GM08714 (cell line): ENCODE results near the gene ALDH1A1.
"Not testable (repeated sequence)": the region's sequence is repeated elsewhere in the genome, so short reads cannot be mapped to it uniquely, and the experiment has no call there.

Experiments used
- H3K4me3 ChIP-seq: fragments of 200-500 bp; sonication (Bioruptor generic); 2 replicates; pipeline ENCODE4 v1.5.1; 2014; ENCODE audit warnings: mild to moderate bottlenecking, low read length, inconsistent platforms
- ZNF274 ChIP-seq: IDR thresholded peaks from 2 replicates; pipeline ENCODE4 v1.6.1; 2012; ENCODE audit warnings: mild to moderate bottlenecking, low read depth, low read length

The ALDH1A1 gene

DNA sequence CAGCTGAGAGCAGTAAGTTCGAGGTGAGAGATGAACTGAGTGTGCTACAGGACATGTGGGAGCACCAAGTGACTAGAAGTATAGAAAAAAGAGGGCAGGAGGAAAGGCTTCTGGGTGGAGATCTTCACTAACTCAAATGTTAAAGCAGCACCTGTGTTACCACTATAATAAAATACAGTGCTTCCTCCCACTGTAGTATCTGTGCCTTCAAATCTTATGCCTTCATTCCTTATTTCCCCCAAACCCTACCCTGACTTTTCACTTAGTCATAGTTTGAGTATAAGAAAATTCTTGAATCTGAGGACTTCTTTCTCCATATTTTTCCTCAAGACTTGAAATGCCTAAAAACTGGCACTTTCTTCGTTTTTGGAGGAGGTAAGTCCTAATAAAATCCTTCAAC, 61.8 kb downstream of the ALDH1A1 start:
- H3K4me3 ChIP-seq, result no peak overlapping the region
- no peak for TF ChIP-seq ZNF274

- TF ChIP-seq ZNF274, result no peak
- no peak overlapping the region for H3K4me3 ChIP-seq
Observed at GRCh38 chr9:72888943-72889342, 63.9 kb downstream of the ALDH1A1 start.

DNA sequence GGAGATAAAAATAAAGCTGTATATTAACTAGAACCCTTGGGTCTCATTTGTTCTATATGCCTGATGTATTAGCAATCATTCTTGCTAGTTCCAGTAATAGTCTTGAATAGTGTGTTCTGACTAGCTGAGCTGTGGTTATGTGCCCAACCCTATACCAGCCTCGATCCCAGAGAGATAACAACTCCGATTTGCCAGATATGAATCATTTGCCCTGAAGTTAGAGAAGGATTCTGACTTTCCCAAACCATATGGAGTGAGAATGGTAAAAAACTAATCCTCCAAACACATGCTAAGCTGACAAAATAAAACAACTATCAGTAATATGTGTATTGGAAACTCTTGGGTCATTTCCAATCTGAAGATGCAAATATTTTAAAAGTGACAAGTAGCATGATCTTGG, 64.8 kb downstream of the ALDH1A1 start:
- no peak overlapping the region for H3K4me3 ChIP-seq
- TF ChIP-seq ZNF274, result no peak

- no peak overlapping the region for H3K4me3 ChIP-seq
- TF ChIP-seq ZNF274, result no peak
Observed at GRCh38 chr9:72886386-72886785, 66.5 kb downstream of the ALDH1A1 start.

- TF ChIP-seq ZNF274, result no peak
- no peak overlapping the region for H3K4me3 ChIP-seq
Observed at GRCh38 chr9:72884508-72884907, 68.3 kb downstream of the ALDH1A1 start.

GRCh38 chr9:72883875-72884274, 69.0 kb downstream of the ALDH1A1 start:
- TF ChIP-seq ZNF274, result no peak
- no peak overlapping the region for H3K4me3 ChIP-seq

DNA sequence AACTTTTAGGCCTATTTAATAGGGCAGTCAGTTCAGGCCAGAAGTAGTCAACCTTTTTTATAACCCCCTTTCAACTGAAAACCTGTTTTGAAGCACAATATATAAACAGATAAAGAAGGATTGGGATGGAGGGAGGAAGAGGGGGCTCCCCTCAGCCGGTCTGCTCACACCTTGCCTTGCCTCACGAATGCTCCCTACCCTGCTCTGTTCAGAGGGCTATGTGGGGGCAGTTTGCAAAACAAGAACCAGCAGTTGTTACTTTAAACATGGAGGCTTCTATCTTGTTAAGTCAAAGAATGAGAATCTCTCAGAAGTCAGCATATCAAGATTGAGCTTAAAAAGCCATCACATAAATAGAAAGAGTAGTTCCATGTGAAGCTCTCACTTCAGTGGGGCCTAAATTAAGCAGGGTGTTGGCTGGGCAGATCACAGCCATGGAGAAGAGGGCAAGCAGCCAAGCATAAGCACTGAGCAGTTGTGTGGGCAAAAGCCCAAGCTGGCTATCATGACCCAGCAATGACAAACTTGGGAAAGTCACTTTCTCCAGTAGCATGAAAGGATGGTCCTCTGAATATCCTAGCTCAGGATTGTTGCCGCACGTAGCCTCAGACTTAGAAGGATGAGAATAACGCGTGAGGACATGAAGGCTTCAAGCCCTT, 70.6 kb downstream of the ALDH1A1 start:
- TF ChIP-seq ZNF274, result no peak
- no peak overlapping the region for H3K4me3 ChIP-seq

DNA sequence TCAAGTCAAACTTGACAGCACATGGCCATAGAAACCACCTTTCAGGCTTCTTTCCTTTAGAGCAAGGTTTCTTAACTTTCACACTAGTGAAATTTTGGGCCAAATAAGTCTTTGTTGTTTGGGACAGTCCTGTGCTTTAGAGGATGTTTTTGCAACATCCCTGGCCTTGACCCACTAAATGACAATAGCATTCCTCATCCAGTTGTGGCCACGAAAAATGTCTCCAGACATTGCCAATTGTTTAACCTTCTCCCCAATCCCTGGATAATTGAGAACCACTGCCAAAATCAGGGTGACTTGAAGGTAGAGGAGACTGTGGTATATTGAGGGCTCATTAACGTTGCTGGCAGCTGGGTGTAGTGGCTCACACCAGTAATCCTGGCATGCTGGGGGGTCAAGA, 72.0 kb downstream of the ALDH1A1 start:
- no peak overlapping the region for H3K4me3 ChIP-seq
- no peak for TF ChIP-seq ZNF274

- no peak for TF ChIP-seq ZNF274
- no peak overlapping the region for H3K4me3 ChIP-seq
Observed at GRCh38 chr9:72875221-72875620, 77.6 kb downstream of the ALDH1A1 start.

DNA sequence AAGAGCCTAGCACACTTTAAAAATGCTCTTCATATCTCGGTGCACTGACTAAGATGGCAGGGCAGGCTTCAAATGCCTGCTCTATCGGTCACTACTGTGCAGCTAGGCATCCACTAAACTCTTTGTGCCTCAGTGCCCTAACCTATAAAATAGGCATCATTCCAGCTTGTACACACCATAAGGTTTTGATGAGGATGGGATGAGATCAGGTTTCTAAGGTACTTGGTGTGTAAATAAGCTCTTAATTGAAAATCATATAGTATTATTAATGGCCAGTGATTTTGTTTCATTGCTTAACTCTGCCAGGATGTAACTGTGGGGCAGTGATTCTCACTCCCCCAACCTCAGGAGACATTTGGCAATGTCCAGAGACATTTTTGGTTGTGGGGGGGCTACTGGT, 78.5 kb downstream of the ALDH1A1 start:
- no peak overlapping the region for H3K4me3 ChIP-seq
- TF ChIP-seq ZNF274, result no peak

GRCh38 chr9:72873456-72873855, 79.4 kb downstream of the ALDH1A1 start:
- no peak overlapping the region for H3K4me3 ChIP-seq
- no peak for TF ChIP-seq ZNF274

DNA sequence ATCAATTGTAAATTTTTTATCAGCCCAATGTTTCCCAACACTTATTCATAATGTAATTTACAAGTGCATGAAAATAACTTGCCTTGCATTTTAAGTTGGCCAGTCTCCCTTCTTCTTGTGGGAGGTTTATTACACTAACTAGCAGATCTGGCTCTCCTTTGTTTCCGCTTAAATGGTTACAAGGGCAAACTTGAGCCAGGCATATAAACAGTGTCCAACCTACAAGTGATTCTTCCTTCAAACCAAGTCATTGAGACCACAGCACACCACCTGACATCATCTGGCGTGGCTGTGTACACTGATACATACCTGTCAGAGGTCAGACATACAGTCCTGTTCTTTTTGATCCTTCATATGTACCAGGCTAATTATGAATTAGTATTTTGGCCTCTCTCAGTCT, 80.1 kb downstream of the ALDH1A1 start:
- TF ChIP-seq ZNF274, result no peak
- H3K4me3 ChIP-seq, result no peak overlapping the region

- no peak for TF ChIP-seq ZNF274
- H3K4me3 ChIP-seq, result no peak overlapping the region
Observed at GRCh38 chr9:72871685-72872084, 81.2 kb downstream of the ALDH1A1 start.

- no peak for TF ChIP-seq ZNF274
- no peak overlapping the region for H3K4me3 ChIP-seq
Observed at GRCh38 chr9:72864327-72864726, 88.5 kb downstream of the ALDH1A1 start.

DNA sequence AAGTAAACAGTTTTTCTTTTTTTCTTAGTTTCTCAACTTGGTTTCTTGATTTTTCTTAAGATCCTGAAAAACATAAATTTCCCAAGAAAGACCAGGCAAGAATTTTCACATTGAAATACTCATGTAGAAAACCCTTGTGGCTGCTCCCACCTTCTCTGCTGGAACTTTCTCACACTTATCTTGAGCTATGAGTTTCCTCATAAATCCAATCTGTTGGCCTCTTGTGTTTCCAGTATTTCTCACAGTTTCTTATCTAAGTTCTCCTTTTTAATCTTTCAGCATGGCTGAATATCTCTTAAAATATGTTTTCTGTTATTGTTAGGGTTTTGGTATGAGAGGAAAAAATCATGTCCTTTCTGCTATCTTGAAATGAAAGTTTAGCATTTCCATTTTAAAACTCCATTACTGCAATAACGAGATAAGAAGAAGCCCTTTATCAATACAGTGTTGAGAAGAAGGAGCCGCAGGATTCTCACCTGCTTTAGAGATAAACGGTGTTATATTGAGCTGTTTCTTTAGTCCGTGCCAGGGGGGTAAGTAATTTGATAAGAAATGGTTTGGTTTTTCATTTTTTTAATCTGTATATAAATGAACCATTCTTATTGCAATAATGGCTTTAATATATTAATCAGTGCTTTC, 89.3 kb downstream of the ALDH1A1 start:
- H3K4me3 ChIP-seq, result no peak overlapping the region
- no peak for TF ChIP-seq ZNF274

- H3K4me3 ChIP-seq, result not testable (repeated sequence)
Observed at GRCh38 chr9:72862788-72863187, 90.1 kb downstream of the ALDH1A1 start.
